Measurements from ENCODE around the gene TMOD2. TPM values are rescaled to one million over a fixed set of nuclear protein-coding genes. Genes with fewer than 3 reads are reported as not detected.

Gene TMOD2
- total RNA-seq, 1 donor from 2014 or later: 7.0 TPM

- no peak for DNase-seq (ENCODE audit: low spot score in 2 of 2)
- no peaks in the 10 kb centered on the region for H3K4me1 ChIP-seq
- TF ChIP-seq CTCF (IDR thresholded peaks at IDR 0.05): peak; percentile 56 to 71 (median 61)
- no peak overlapping the region for H3K4me3 ChIP-seq
- no peak overlapping the region for H3K27ac ChIP-seq
- H3K9me3 ChIP-seq: no peaks in the 10 kb centered on the region
- H3K36me3 ChIP-seq: peaks cover 8 to 31% of the 10 kb centered on the region in 2 donors
- H3K27me3 ChIP-seq: no peaks in the 10 kb centered on the region
- intact Hi-C loops (cut with DNase I): loop anchor here (1.0 to 2.0 kb wide), 2 partner anchors 39 to 126 kb away; partner anchors contain the start of gene LYSMD2
Measured at GRCh38 chr15:51775967-51776816, 24.8 kb downstream of the TMOD2 start.

- intact Hi-C loops (cut with DNase I): loop anchor here (1.0 to 2.0 kb wide), 2 partner anchors 40 to 127 kb away; partner anchors contain the start of gene LYSMD2
- Histone ChIP-seq H3K36me3 (peaks cover 16 to 29% of the 10 kb centered on the region in 2 donors), H3K27me3 (no peaks in the 10 kb centered on the region), H3K9me3 (no peaks in the 10 kb centered on the region), H3K4me3 (no peak overlapping the region), H3K27ac (no peak overlapping the region), H3K4me1 (no peaks in the 10 kb centered on the region)
- peak in 1 of 2 donors; percentile 80 for DNase-seq (ENCODE audit: low spot score in 2 of 2)
- peak; percentile 2 to 73 (median 60) for TF ChIP-seq CTCF (IDR thresholded peaks at IDR 0.05)
Measured at GRCh38 chr15:51776952-51777569, 25.7 kb downstream of the TMOD2 start.

- Histone ChIP-seq H3K9me3 (no peaks in the 10 kb centered on the region), H3K4me3 (no peak overlapping the region), H3K4me1 (no peaks in the 10 kb centered on the region), H3K27me3 (no peaks in the 10 kb centered on the region), H3K36me3 (peaks cover 21 to 39% of the 10 kb centered on the region in 2 donors), H3K27ac (no peak overlapping the region)
- DNase-seq (ENCODE audit: low spot score in 2 of 2): no peak
- no peak for TF ChIP-seq CTCF (IDR thresholded peaks at IDR 0.05)
- intact Hi-C loops (cut with DNase I): no loop called here
Measured at GRCh38 chr15:51780636-51781035, 29.2 kb downstream of the TMOD2 start.

DNA sequence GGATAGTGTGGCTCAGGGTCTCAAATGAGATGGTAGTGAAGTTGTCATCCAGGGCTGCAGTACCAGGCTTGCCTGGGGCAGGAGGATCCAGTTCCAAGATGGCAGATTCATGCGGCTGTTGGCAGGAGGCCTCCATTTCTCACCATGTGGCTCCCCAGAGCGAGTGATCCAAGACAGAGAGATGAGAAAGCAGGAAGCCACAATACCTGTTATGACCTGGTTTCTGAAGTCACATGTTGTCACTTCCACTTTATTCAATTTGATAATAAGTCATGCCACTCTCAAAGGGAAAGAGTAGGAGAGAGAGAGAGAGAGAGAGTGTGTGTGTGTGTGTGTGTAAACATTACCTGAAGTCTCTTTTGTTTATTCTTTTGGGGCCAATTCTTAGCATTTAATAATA, 30.1 kb downstream of the TMOD2 start:
- peaks cover 26 to 39% of the 10 kb centered on the region in 2 donors for H3K36me3 ChIP-seq
- no peak overlapping the region for H3K27ac ChIP-seq
- no peak overlapping the region for H3K4me3 ChIP-seq
- DNase-seq (ENCODE audit: low spot score in 2 of 2): no peak
- H3K4me1 ChIP-seq: no peaks in the 10 kb centered on the region
- intact Hi-C loops (cut with DNase I): no loop called here
- TF ChIP-seq CTCF (IDR thresholded peaks at IDR 0.05): no peak
- no peaks in the 10 kb centered on the region for H3K27me3 ChIP-seq
- H3K9me3 ChIP-seq: no peaks in the 10 kb centered on the region

GRCh38 chr15:51782357-51782896, 31.0 kb downstream of the TMOD2 start:
- Histone ChIP-seq H3K4me1 (no peaks in the 10 kb centered on the region), H3K9me3 (no peaks in the 10 kb centered on the region), H3K27ac (no peak overlapping the region), H3K27me3 (no peaks in the 10 kb centered on the region), H3K36me3 (peaks cover 29 to 46% of the 10 kb centered on the region in 2 donors), H3K4me3 (no peak overlapping the region)
- intact Hi-C loops (cut with DNase I): no loop called here
- no peak for DNase-seq (ENCODE audit: low spot score in 2 of 2)
- TF ChIP-seq CTCF (IDR thresholded peaks at IDR 0.05): no peak
